ENCODE data around the gene SLC18A2.
A peak's percentile ranks its signal among the peaks of the same experiment; 100 is the strongest.

The SLC18A2 gene

GRCh38 chr10:117261501-117261900 is 20.6 kb downstream of the SLC18A2 start:
- Mint-ChIP-seq H3K4me3 (no peak overlapping the region), H3K4me1 (ENCODE audit: low read depth in 2 of 2) (peaks cover 0 to 4% of the 10 kb centered on the region in 2 donors), H3K36me3 (ENCODE audit: insufficient read depth) (no peaks in the 10 kb centered on the region), H3K27me3 (peaks cover 71 to 84% of the 10 kb centered on the region in 2 donors), H3K27ac (peak overlapping the region in 1 of 2 donors; percentile 30), H3K9me3 (no peaks in the 10 kb centered on the region)
- no peak for ATAC-seq (replicated peaks)
- DNase-seq = no peak

DNA sequence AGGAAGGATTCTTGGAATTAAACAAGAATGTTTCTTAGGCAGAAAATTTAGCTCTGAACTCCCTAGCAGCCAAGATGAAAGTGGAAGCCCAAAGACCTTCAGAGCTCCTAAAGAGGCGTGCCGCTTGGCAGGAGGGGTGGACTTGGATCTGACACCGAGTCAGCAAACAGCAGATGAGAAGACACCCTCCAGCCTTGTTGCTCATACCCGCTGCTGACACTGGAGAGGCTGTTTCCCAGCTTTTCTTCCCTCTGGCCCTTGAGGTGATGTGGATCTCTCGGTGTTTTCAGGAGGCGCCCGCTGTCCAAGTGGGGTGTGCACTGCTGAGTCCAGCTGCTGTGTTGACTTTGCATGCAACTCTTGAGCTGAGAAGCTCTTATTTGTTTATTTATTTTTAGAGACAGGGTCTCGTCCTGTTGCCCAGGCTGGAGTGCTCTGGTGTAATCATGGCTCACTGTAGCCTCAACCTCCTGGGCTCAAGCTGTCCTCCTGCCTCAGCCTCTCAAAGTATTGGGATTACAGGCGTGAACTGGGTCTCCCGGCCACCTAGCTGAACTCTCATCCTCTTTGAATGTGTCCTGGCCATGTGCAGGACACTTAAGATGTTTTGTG is 21.5 kb downstream of the SLC18A2 start:
- no peak overlapping the region for H3K4me3 Mint-ChIP-seq
- no peak for ATAC-seq (replicated peaks)
- no peaks in the 10 kb centered on the region for H3K36me3 Mint-ChIP-seq (ENCODE audit: insufficient read depth)
- H3K4me1 Mint-ChIP-seq (ENCODE audit: low read depth in 2 of 2) = peaks cover 0 to 4% of the 10 kb centered on the region in 2 donors
- no peak overlapping the region for H3K27ac Mint-ChIP-seq
- DNase-seq = no peak
- H3K9me3 Mint-ChIP-seq = no peaks in the 10 kb centered on the region
- H3K27me3 Mint-ChIP-seq = peaks cover 70 to 75% of the 10 kb centered on the region in 2 donors

- Mint-ChIP-seq H3K36me3 (ENCODE audit: insufficient read depth) (no peaks in the 10 kb centered on the region), H3K4me1 (ENCODE audit: low read depth in 2 of 2) (peaks cover 0 to 4% of the 10 kb centered on the region in 2 donors), H3K9me3 (no peaks in the 10 kb centered on the region), H3K27ac (no peak overlapping the region), H3K4me3 (no peak overlapping the region), H3K27me3 (peaks cover 66 to 70% of the 10 kb centered on the region in 2 donors)
- DNase-seq = no peak
- no peak for ATAC-seq (replicated peaks)
These were observed 22.0 kb downstream of the SLC18A2 start for GRCh38 chr10:117262903-117263293.

DNA sequence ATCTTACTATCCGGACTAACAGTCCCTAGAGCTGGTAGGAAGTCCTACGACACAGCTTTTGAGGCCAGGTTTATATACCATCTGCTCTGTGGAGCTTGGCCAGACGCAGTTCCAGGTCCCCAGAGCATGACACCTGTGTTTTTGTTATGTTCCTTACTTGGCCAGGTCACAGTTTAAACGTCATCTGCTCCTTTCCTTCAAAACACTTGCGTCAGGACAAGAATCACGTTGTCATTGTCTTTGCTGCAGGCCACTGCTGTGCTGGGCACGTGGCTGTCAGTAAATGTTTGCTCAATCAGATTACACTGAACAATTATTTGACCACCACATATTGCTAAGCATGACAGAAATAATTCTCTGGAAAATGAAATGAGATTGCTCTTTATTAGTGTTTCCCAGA is 23.9 kb downstream of the SLC18A2 start:
- H3K27ac Mint-ChIP-seq = no peak overlapping the region

GRCh38 chr10:117266400-117266799 is 25.5 kb downstream of the SLC18A2 start:
- Mint-ChIP-seq H3K9me3 (no peaks in the 10 kb centered on the region), H3K27me3 (peaks cover 34 to 36% of the 10 kb centered on the region in 2 donors), H3K4me3 (no peak overlapping the region), H3K27ac (no peak overlapping the region), H3K36me3 (ENCODE audit: insufficient read depth) (no peaks in the 10 kb centered on the region), H3K4me1 (ENCODE audit: low read depth in 2 of 2) (no peaks in the 10 kb centered on the region)
- ATAC-seq (replicated peaks) = no peak
- no peak for DNase-seq

More for the DNA sequence above, 23.9 kb downstream of the SLC18A2 start:
- DNase-seq (no peak), ATAC-seq (replicated peaks) (no peak)
- Mint-ChIP-seq H3K27me3 (peaks cover 50 to 52% of the 10 kb centered on the region in 2 donors), H3K36me3 (ENCODE audit: insufficient read depth) (no peaks in the 10 kb centered on the region), H3K4me1 (ENCODE audit: low read depth in 2 of 2) (peaks cover 0 to 4% of the 10 kb centered on the region in 2 donors), H3K9me3 (no peaks in the 10 kb centered on the region), H3K4me3 (no peak overlapping the region)

- no peak overlapping the region for H3K27ac Mint-ChIP-seq
- H3K4me1 Mint-ChIP-seq (ENCODE audit: low read depth in 2 of 2) = no peaks in the 10 kb centered on the region
- DNase-seq (no peak), ATAC-seq (replicated peaks) (no peak)
- peaks cover 30 to 32% of the 10 kb centered on the region in 2 donors for H3K27me3 Mint-ChIP-seq
- no peak overlapping the region for H3K4me3 Mint-ChIP-seq
- H3K36me3 Mint-ChIP-seq (ENCODE audit: insufficient read depth) = no peaks in the 10 kb centered on the region
- no peaks in the 10 kb centered on the region for H3K9me3 Mint-ChIP-seq
These were observed 25.9 kb downstream of the SLC18A2 start for GRCh38 chr10:117266812-117267211.

DNA sequence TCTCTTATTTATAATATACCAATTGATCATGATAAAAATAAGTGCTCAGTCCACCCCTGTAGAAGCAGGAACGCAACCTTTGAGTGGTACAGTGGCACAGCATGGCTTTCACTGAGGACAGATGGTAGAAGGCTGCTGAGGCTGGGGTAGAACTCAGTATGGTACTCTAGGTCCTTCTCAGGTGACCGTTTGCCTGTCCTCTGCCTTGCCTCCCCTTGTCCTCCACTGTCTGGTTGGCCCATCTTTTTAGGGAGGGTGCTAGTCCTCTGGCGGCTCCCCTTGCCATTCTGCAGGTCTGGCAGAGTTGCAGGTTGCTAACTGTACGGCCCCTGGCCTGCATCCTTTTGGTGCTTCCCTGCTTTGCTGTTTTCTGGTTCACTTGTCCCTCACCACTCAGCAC is 27.3 kb downstream of the SLC18A2 start:
- no peak overlapping the region for H3K27ac Mint-ChIP-seq
- H3K9me3 Mint-ChIP-seq = no peaks in the 10 kb centered on the region
- H3K4me1 Mint-ChIP-seq (ENCODE audit: low read depth in 2 of 2) = no peaks in the 10 kb centered on the region
- no peak for ATAC-seq (replicated peaks)
- no peak for DNase-seq
- H3K27me3 Mint-ChIP-seq = peaks cover 17 to 18% of the 10 kb centered on the region in 2 donors
- no peak overlapping the region for H3K4me3 Mint-ChIP-seq
- no peaks in the 10 kb centered on the region for H3K36me3 Mint-ChIP-seq (ENCODE audit: insufficient read depth)

DNA sequence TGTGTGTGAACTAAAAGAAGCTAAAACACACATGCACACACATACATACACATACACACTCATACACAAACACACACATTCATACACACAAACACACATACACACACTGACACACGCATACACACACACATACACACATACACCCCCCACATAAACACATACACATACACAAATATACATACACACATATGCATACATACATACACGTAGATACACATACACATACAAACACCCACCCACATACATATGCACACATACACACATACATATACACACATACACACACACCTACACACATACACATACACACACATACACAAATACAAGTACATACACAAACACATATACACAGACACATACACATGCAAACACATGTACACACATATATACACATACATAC is 28.0 kb downstream of the SLC18A2 start:
- Mint-ChIP-seq H3K4me1 (ENCODE audit: low read depth in 2 of 2) (no peaks in the 10 kb centered on the region), H3K27me3 (peaks cover 11 to 17% of the 10 kb centered on the region in 2 donors), H3K9me3 (no peaks in the 10 kb centered on the region), H3K27ac (no peak overlapping the region), H3K4me3 (no peak overlapping the region), H3K36me3 (ENCODE audit: insufficient read depth) (no peaks in the 10 kb centered on the region)
- no peak for DNase-seq
- ATAC-seq (replicated peaks) = no peak

- Mint-ChIP-seq H3K9me3 (no peaks in the 10 kb centered on the region), H3K4me3 (no peak overlapping the region), H3K27me3 (peaks cover 0 to 3% of the 10 kb centered on the region in 2 donors), H3K4me1 (ENCODE audit: low read depth in 2 of 2) (no peaks in the 10 kb centered on the region), H3K36me3 (ENCODE audit: insufficient read depth) (peaks cover 5% of the 10 kb centered on the region), H3K27ac (no peak overlapping the region)
- ATAC-seq (replicated peaks) = no peak
- no peak for DNase-seq
These were observed 30.5 kb downstream of the SLC18A2 start for GRCh38 chr10:117271427-117271826.

GRCh38 chr10:117272195-117273076 is 31.5 kb downstream of the SLC18A2 start:
- ATAC-seq (replicated peaks) (no peak), DNase-seq (no peak)
- no peaks in the 10 kb centered on the region for H3K27me3 Mint-ChIP-seq
- no peaks in the 10 kb centered on the region for H3K9me3 Mint-ChIP-seq
- no peak overlapping the region for H3K4me3 Mint-ChIP-seq
- peak overlapping the region in 1 of 2 donors; percentile 18 for H3K27ac Mint-ChIP-seq
- H3K4me1 Mint-ChIP-seq (ENCODE audit: low read depth in 2 of 2) = no peaks in the 10 kb centered on the region
- peaks cover 5% of the 10 kb centered on the region for H3K36me3 Mint-ChIP-seq (ENCODE audit: insufficient read depth)

DNA sequence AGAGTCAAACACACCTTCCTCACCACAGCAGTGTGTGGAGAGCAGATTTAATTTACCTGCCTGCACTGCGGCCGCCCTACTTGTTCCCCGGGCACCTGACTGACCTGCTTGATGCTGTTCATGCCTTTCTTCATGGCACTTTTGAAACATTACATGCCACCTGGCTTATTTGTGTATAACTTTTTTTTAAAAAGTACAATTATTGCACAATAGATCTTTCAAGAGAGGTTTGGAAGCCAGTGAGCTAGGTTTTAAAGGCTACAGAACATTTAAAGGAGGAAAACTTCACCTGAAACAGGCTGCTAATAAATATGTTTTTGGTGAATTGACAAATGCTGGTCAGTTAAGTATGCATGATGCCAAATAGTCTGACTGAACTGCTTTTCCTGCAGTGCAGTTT is 33.1 kb downstream of the SLC18A2 start:
- no peak overlapping the region for H3K4me3 Mint-ChIP-seq
- H3K27ac Mint-ChIP-seq = no peak overlapping the region
- ATAC-seq (replicated peaks) (no peak), DNase-seq (no peak)
- H3K36me3 Mint-ChIP-seq (ENCODE audit: insufficient read depth) = peaks cover 5% of the 10 kb centered on the region
- H3K9me3 Mint-ChIP-seq = no peaks in the 10 kb centered on the region
- H3K4me1 Mint-ChIP-seq (ENCODE audit: low read depth in 2 of 2) = no peaks in the 10 kb centered on the region
- H3K27me3 Mint-ChIP-seq = no peaks in the 10 kb centered on the region

DNA sequence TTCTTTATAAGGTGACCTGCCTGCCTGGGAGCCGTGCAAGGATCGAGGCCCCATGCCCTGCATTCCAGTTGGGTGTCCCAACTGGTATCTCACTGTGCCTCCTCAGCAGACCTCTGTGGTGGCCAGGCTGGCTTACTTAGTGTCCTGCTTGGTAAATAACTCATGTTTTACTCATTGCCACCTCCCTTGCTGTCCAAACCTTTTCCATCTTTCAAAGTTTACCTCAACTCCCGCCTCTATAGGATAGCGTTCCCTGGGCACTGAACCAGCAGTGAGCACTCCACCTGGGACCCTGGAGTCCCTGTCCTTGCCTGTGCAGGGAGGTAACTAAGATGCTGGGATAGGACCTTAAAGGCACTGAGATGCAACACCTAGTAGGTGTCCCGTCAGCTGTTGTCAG is 33.6 kb downstream of the SLC18A2 start:
- H3K9me3 Mint-ChIP-seq = no peaks in the 10 kb centered on the region
- H3K4me3 Mint-ChIP-seq = no peak overlapping the region
- no peaks in the 10 kb centered on the region for H3K4me1 Mint-ChIP-seq (ENCODE audit: low read depth in 2 of 2)
- H3K36me3 Mint-ChIP-seq (ENCODE audit: insufficient read depth) = peaks cover 5% of the 10 kb centered on the region
- no peak overlapping the region for H3K27ac Mint-ChIP-seq
- H3K27me3 Mint-ChIP-seq = no peaks in the 10 kb centered on the region
- ATAC-seq (replicated peaks) = no peak
- no peak for DNase-seq

DNA sequence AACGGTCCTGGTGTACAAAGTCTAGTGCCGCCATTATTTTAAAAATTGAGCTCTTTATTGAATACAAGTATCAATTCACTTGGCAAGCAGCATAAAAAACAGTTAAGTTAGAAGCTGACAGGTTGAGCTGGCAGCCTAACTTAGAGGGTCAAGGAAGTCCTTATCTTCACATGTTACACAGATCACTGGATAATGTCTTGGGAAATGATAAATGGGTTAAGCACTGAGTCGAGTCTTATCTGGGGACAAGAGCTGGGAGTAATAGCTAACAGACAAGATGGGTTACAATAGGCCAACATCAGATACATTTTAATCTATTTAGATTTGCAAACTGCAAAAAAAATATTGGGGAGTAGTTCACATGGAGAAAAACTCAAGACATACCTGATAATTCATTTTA is 34.2 kb downstream of the SLC18A2 start:
- DNase-seq (no peak), ATAC-seq (replicated peaks) (no peak)
- Mint-ChIP-seq H3K27ac (no peak overlapping the region), H3K27me3 (no peaks in the 10 kb centered on the region), H3K4me1 (ENCODE audit: low read depth in 2 of 2) (no peaks in the 10 kb centered on the region), H3K4me3 (no peak overlapping the region), H3K9me3 (no peaks in the 10 kb centered on the region), H3K36me3 (ENCODE audit: insufficient read depth) (peaks cover 5% of the 10 kb centered on the region)

DNA sequence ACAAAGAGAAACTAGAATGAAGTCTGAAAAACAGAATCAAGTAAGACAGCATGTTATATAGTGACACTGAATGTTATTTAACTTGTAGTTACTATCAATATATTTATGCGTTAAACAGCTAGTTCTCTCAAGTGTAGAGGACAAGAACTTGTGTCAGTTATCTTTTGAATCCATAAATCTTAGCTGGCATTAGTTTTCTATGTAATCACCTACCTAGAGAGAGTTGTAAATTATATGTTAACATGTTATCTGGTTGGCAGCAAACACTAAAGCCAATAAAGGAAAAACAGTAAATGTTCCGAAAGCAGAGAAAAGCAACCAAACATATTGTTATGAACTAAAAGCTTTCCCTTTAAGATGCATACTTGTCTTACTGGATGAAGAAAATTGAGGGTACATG is 36.8 kb downstream of the SLC18A2 start:
- H3K9me3 Mint-ChIP-seq = no peaks in the 10 kb centered on the region
- DNase-seq = no peak
- no peak for ATAC-seq (replicated peaks)
- no peak overlapping the region for H3K27ac Mint-ChIP-seq
- no peaks in the 10 kb centered on the region for H3K4me1 Mint-ChIP-seq (ENCODE audit: low read depth in 2 of 2)
- H3K36me3 Mint-ChIP-seq (ENCODE audit: insufficient read depth) = peaks cover 5% of the 10 kb centered on the region
- no peaks in the 10 kb centered on the region for H3K27me3 Mint-ChIP-seq
- H3K4me3 Mint-ChIP-seq = no peak overlapping the region
